H4 (cell line): ENCODE measurements around the gene GMEB2. TPM values are rescaled to one million over a fixed set of nuclear protein-coding genes. Genes with fewer than 3 reads are reported as not detected.
"Not testable (repeated sequence)": the region's sequence is repeated elsewhere in the genome, so short reads cannot be mapped to it uniquely, and the experiment has no call there.

Experiments
- DNase-seq: peaks from one replicate; pipeline ENCODE4 v3.0.0-alpha.2; 2015; ENCODE audit warnings: low spot score
- total RNA-seq: library from RNA; depleted of rRNA; stranded (reverse); fragments of >200 nt; shearing (Covaris generic); gene quantifications from 2 replicates; pipeline ENCODE4 v1.2.3, GENCODE V29; 2014

Gene GMEB2
- total RNA-seq, 1 experiment from 2014 or later = 5.5 TPM

GRCh38 chr20:63613863-63614594, 12.9 kb downstream of the GMEB2 start:
- DNase-seq = not testable (repeated sequence)

- no peak for DNase-seq
Observed at GRCh38 chr20:63612276-63612931, 14.5 kb downstream of the GMEB2 start.

- no peak for DNase-seq
Observed at GRCh38 chr20:63611646-63612045, 15.3 kb downstream of the GMEB2 start.

- no peak for DNase-seq
Observed at GRCh38 chr20:63610581-63611435, 16.1 kb downstream of the GMEB2 start.

GRCh38 chr20:63606686-63607085, 20.2 kb downstream of the GMEB2 start:
- DNase-seq = no peak

- no peak for DNase-seq
Observed at GRCh38 chr20:63602321-63602720, 24.6 kb downstream of the GMEB2 start.

GRCh38 chr20:63601679-63602078, 25.2 kb downstream of the GMEB2 start:
- not testable (repeated sequence) for DNase-seq

- no peak for DNase-seq
Observed at GRCh38 chr20:63599396-63600050, 27.4 kb downstream of the GMEB2 start.

GRCh38 chr20:63598479-63599395, 28.2 kb downstream of the GMEB2 start:
- DNase-seq = no peak

GRCh38 chr20:63597651-63598478, 29.0 kb downstream of the GMEB2 start:
- DNase-seq = no peak

GRCh38 chr20:63596423-63596822, 30.5 kb downstream of the GMEB2 start:
- no peak for DNase-seq

GRCh38 chr20:63595416-63596127, 31.3 kb downstream of the GMEB2 start:
- DNase-seq = no peak

GRCh38 chr20:63594043-63594561, 32.8 kb downstream of the GMEB2 start:
- DNase-seq = peak; percentile 36

- DNase-seq = no peak
Observed at GRCh38 chr20:63592661-63593060, 34.2 kb downstream of the GMEB2 start.

- DNase-seq = no peak
Observed at GRCh38 chr20:63591786-63592355, 35.0 kb downstream of the GMEB2 start.

GRCh38 chr20:63591147-63591533, 35.8 kb downstream of the GMEB2 start:
- DNase-seq = no peak

- DNase-seq = no peak
Observed at GRCh38 chr20:63590218-63591146, 36.4 kb downstream of the GMEB2 start.
